ENCODE measurements around the gene DUSP16. TPM values are rescaled to one million over a fixed set of nuclear protein-coding genes. Genes with fewer than 3 reads are reported as not detected.
A peak's percentile ranks its signal among the peaks of the same experiment; 100 is the strongest.
"Not testable (repeated sequence)": the region's sequence is repeated elsewhere in the genome, so short reads cannot be mapped to it uniquely, and the experiment has no call there.

The DUSP16 gene
- total and polyA plus RNA-seq, 5 donors: 4.2 to 17.2 (median 12.4) TPM

- no peak for DNase-seq
- no peak overlapping the region for H3K27ac ChIP-seq (ENCODE audit: low read length)
- intact Hi-C loops (cut with DNase I): no loop called here
- 81% methylated on average over 5 of the region's 5 CpGs for WGBS
- H3K27me3 ChIP-seq (ENCODE audit: control insufficient read depth, insufficient read depth): no peaks in the 10 kb centered on the region
- no peak overlapping the region for H3K4me3 ChIP-seq (ENCODE audit: low read length)
- ATAC-seq: no peak
- no peaks in the 10 kb centered on the region for H3K9me3 ChIP-seq (ENCODE audit: control insufficient read depth, low read length)
- no peaks in the 10 kb centered on the region for H3K4me1 ChIP-seq (ENCODE audit: control insufficient read depth, insufficient read depth, low read length)
These were observed 21.0 kb upstream of the DUSP16 start for GRCh38 chr12:12583510-12584178.

GRCh38 chr12:12582895-12583303 is 20.2 kb upstream of the DUSP16 start:
- intact Hi-C loops (cut with DNase I): no loop called here
- no peak for DNase-seq
- Histone ChIP-seq H3K4me3 (ENCODE audit: low read length) (no peak overlapping the region), H3K27ac (ENCODE audit: low read length) (no peak overlapping the region), H3K9me3 (ENCODE audit: control insufficient read depth, low read length) (no peaks in the 10 kb centered on the region), H3K4me1 (ENCODE audit: control insufficient read depth, insufficient read depth, low read length) (no peaks in the 10 kb centered on the region), H3K27me3 (ENCODE audit: control insufficient read depth, insufficient read depth) (no peaks in the 10 kb centered on the region)
- ATAC-seq: no peak
- WGBS: 76% methylated on average over 6 of the region's 6 CpGs

- ATAC-seq (no peak), DNase-seq (no peak)
- no peaks in the 10 kb centered on the region for H3K27me3 ChIP-seq (ENCODE audit: control insufficient read depth, insufficient read depth)
- intact Hi-C loops (cut with DNase I): no loop called here
- WGBS: 78% methylated on average over 4 of the region's 4 CpGs
- no peaks in the 10 kb centered on the region for H3K4me1 ChIP-seq (ENCODE audit: control insufficient read depth, insufficient read depth, low read length)
- no peaks in the 10 kb centered on the region for H3K9me3 ChIP-seq (ENCODE audit: control insufficient read depth, low read length)
- no peak overlapping the region for H3K27ac ChIP-seq (ENCODE audit: low read length)
- H3K4me3 ChIP-seq (ENCODE audit: low read length): no peak overlapping the region
These were observed 19.7 kb upstream of the DUSP16 start for GRCh38 chr12:12582193-12582881.

- WGBS: 85% methylated on average over 1 of the region's 1 CpG
- H3K27me3 ChIP-seq (ENCODE audit: control insufficient read depth, insufficient read depth); DNase-seq; intact Hi-C loops (cut with DNase I); H3K27ac ChIP-seq (ENCODE audit: low read length); ATAC-seq; H3K4me1 ChIP-seq (ENCODE audit: control insufficient read depth, insufficient read depth, low read length); H3K4me3 ChIP-seq (ENCODE audit: low read length); H3K9me3 ChIP-seq (ENCODE audit: control insufficient read depth, low read length): not testable (repeated sequence)
These were observed 18.1 kb upstream of the DUSP16 start for GRCh38 chr12:12580716-12581115.

- no peaks in the 10 kb centered on the region for H3K9me3 ChIP-seq (ENCODE audit: control insufficient read depth, low read length)
- H3K27me3 ChIP-seq (ENCODE audit: control insufficient read depth, insufficient read depth): no peaks in the 10 kb centered on the region
- H3K4me3 ChIP-seq (ENCODE audit: low read length): no peak overlapping the region
- DNase-seq (no peak), ATAC-seq (no peak)
- H3K27ac ChIP-seq (ENCODE audit: low read length): no peak overlapping the region
- intact Hi-C loops (cut with DNase I): no loop called here
- 78% methylated on average over 3 of the region's 3 CpGs for WGBS
- H3K4me1 ChIP-seq (ENCODE audit: control insufficient read depth, insufficient read depth, low read length): no peaks in the 10 kb centered on the region
These were observed 15.1 kb upstream of the DUSP16 start for GRCh38 chr12:12577786-12578185.

GRCh38 chr12:12572659-12573058 is 10.0 kb upstream of the DUSP16 start:
- no peaks in the 10 kb centered on the region for H3K4me1 ChIP-seq (ENCODE audit: control insufficient read depth, insufficient read depth, low read length)
- no peak overlapping the region for H3K4me3 ChIP-seq (ENCODE audit: low read length)
- H3K9me3 ChIP-seq (ENCODE audit: control insufficient read depth, low read length): no peaks in the 10 kb centered on the region
- no peak for DNase-seq
- H3K27ac ChIP-seq (ENCODE audit: low read length): no peak overlapping the region
- no peaks in the 10 kb centered on the region for H3K27me3 ChIP-seq (ENCODE audit: control insufficient read depth, insufficient read depth)
- intact Hi-C loops (cut with DNase I): no loop called here
- whole genome bisulfite sequencing: 96% methylated on average over 3 of the region's 3 CpGs
- ATAC-seq: no peak

- H3K4me3 ChIP-seq (ENCODE audit: low read length); ATAC-seq; H3K27ac ChIP-seq (ENCODE audit: low read length); H3K4me1 ChIP-seq (ENCODE audit: control insufficient read depth, insufficient read depth, low read length); DNase-seq; H3K27me3 ChIP-seq (ENCODE audit: control insufficient read depth, insufficient read depth); H3K9me3 ChIP-seq (ENCODE audit: control insufficient read depth, low read length): not testable (repeated sequence)
- intact Hi-C loops (cut with DNase I): loop anchor here in 2 of 4 donors (10.0 kb wide), 2 partner anchors 139 to 171 kb away; no protein-coding TSS in a partner anchor
- WGBS: 97% methylated on average over 21 of the region's 32 CpGs
These were observed 3.3 kb upstream of the DUSP16 start for GRCh38 chr12:12565971-12566370.

- no peak overlapping the region for H3K4me3 ChIP-seq (ENCODE audit: low read length)
- DNase-seq: no peak
- WGBS: 87% methylated on average over 1 of the region's 1 CpG
- ATAC-seq: no peak
- intact Hi-C loops (cut with DNase I): loop anchor here (5.0 to 10.0 kb wide), 5 partner anchors 58 to 188 kb away; no protein-coding TSS in a partner anchor
- H3K27me3 ChIP-seq (ENCODE audit: control insufficient read depth, insufficient read depth): no peaks in the 10 kb centered on the region
- H3K9me3 ChIP-seq (ENCODE audit: control insufficient read depth, low read length): no peaks in the 10 kb centered on the region
- peaks cover 5% of the 10 kb centered on the region for H3K4me1 ChIP-seq (ENCODE audit: control insufficient read depth, insufficient read depth, low read length)
- no peak overlapping the region for H3K27ac ChIP-seq (ENCODE audit: low read length)
These were observed 2.2 kb upstream of the DUSP16 start for GRCh38 chr12:12564911-12565310.

GRCh38 chr12:12563290-12563928 is 746 bp upstream of the DUSP16 start:
- peak overlapping the region; percentile 100 for H3K27ac ChIP-seq (ENCODE audit: low read length)
- peaks cover 5% of the 10 kb centered on the region for H3K4me1 ChIP-seq (ENCODE audit: control insufficient read depth, insufficient read depth, low read length)
- intact Hi-C loops (cut with DNase I): loop anchor here (2.0 to 10.0 kb wide), 7 partner anchors 56 to 189 kb away; no protein-coding TSS in a partner anchor
- DNase-seq (no peak), ATAC-seq (no peak)
- no peaks in the 10 kb centered on the region for H3K27me3 ChIP-seq (ENCODE audit: control insufficient read depth, insufficient read depth)
- whole genome bisulfite sequencing: 41% methylated on average over 11 of the region's 11 CpGs
- no peaks in the 10 kb centered on the region for H3K9me3 ChIP-seq (ENCODE audit: control insufficient read depth, low read length)
- peak overlapping the region; percentile 96 for H3K4me3 ChIP-seq (ENCODE audit: low read length)

GRCh38 chr12:12562016-12562483 is 613 bp downstream of the DUSP16 start:
- under 1% methylated on average over 45 of the region's 45 CpGs for WGBS
- Histone ChIP-seq H3K4me1 (ENCODE audit: control insufficient read depth, insufficient read depth, low read length) (peaks cover 5% of the 10 kb centered on the region), H3K27me3 (ENCODE audit: control insufficient read depth, insufficient read depth) (no peaks in the 10 kb centered on the region), H3K27ac (ENCODE audit: low read length) (peak overlapping the region; percentile 97), H3K4me3 (ENCODE audit: low read length) (peak overlapping the region; percentile 96), H3K9me3 (ENCODE audit: control insufficient read depth, low read length) (no peaks in the 10 kb centered on the region)
- peak; percentile 2 to 9 for ATAC-seq
- DNase-seq: peak; percentile 31 to 69 (median 69)
- intact Hi-C loops (cut with DNase I): loop anchor here (2.0 to 10.0 kb wide), 7 partner anchors 55 to 187 kb away; no protein-coding TSS in a partner anchor
